ENCODE results near the gene HPGD. TPM values are rescaled to one million over a fixed set of nuclear protein-coding genes. Genes with fewer than 3 reads are reported as not detected.

HPGD gene
- total and polyA plus RNA-seq, 2 of the 8 experiments (the other 6 are each of a cell fraction or from before 2014, with no cell fraction given), result 1.1 to 1.3 TPM

DNA sequence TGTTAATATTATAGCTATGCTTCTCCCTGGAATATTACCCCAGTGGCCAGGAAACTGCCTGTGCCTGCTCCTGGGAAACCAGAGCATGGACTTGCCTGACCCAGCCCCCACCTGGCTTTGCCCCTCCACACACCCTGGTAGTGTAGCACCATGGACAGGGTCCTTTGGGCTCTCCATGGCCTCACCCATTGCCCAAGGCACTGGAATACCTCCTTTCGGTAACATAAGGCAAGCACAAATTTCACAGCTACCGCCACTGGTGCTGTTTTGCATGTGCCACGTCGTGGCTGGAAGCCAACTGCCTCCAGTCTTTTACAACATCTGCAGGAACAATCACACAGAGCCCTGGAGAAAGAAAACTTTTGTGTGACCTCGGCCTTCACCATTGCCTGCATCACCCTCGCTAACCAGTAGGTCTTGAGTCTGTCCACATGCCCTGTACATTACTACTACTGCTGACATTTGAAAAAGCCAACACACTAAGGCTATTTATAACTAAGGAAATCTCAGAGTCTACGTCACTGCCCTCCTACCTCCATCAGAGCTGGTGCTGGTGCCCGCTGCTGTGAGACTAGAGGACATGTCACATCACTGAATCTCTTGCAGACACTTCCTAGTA is 47.7 kb downstream of the HPGD start:
- Histone ChIP-seq H2BK5ac (ENCODE audit: low read depth, low read length) (no peak overlapping the region), H4K91ac (replicated peaks; ENCODE audit: insufficient read length, low read length) (no peak overlapping the region), H3K23ac (ENCODE audit: insufficient read length) (no peak overlapping the region), H3K4me1 (replicated peaks in 1 of 4; ENCODE audit: control insufficient read depth in 3 of 4, insufficient read depth in 4 of 4, low read length in 3 of 4) (no peaks in the 10 kb centered on the region), H2BK120ac (replicated peaks; ENCODE audit: low read depth, low read length) (no peak overlapping the region), H4K20me1 (replicated peaks in 1 of 2; ENCODE audit: control insufficient read depth in 1 of 2, insufficient read depth in 2 of 2, low read length in 2 of 2) (no peaks in the 10 kb centered on the region), H4K8ac (ENCODE audit: extremely low read depth, insufficient read depth, low read length) (no peak overlapping the region), H3K23me2 (ENCODE audit: low read depth, low read length) (no peaks in the 10 kb centered on the region), H3K79me1 (ENCODE audit: low read depth, low read length) (no peaks in the 10 kb centered on the region), H3K27ac (ENCODE audit: low read depth, low read length) (no peak overlapping the region), H3K14ac (ENCODE audit: insufficient read length) (no peak overlapping the region), H2BK15ac (ENCODE audit: low read length) (no peak overlapping the region), H3K4me2 (ENCODE audit: insufficient read depth in 1 of 2, low read depth in 2 of 2, low read length in 2 of 2) (no peak overlapping the region), H3K18ac (ENCODE audit: extremely low read depth, low read length) (no peak overlapping the region), H2AFZ (ENCODE audit: low read length) (no peak overlapping the region), H3K4ac (replicated peaks; ENCODE audit: insufficient read length, low read depth, low read length) (no peak overlapping the region), H3K56ac (replicated peaks; ENCODE audit: insufficient read length, low read depth, low read length) (no peak overlapping the region), H3K4me3 (ENCODE audit: extremely low read depth in 1 of 4, insufficient read depth in 2 of 4, low read depth in 3 of 4, low read length in 4 of 4) (no peak overlapping the region), H3K9ac (replicated peaks in 1 of 4; ENCODE audit: extremely low read depth in 1 of 4, low read depth in 3 of 4, low read length in 3 of 4) (no peak overlapping the region), H2BK12ac (ENCODE audit: low read depth, low read length) (no peak overlapping the region), H2AK5ac (ENCODE audit: low read depth, low read length) (no peak overlapping the region), H4K5ac (ENCODE audit: insufficient read length, low read depth, low read length) (no peak overlapping the region), H3K36me3 (ENCODE audit: control insufficient read depth in 2 of 4, insufficient read depth in 4 of 4, low read length in 3 of 4) (no peaks in the 10 kb centered on the region), H3K27me3 (replicated peaks in 1 of 4; ENCODE audit: control insufficient read depth in 3 of 4, extremely low read depth in 1 of 4, insufficient read depth in 3 of 4, low read length in 3 of 4) (no peaks in the 10 kb centered on the region), H3K9me3 (ENCODE audit: insufficient read depth in 2 of 2, low read depth in 1 of 2, low read length in 1 of 2) (no peaks in the 10 kb centered on the region), H3K79me2 (ENCODE audit: control insufficient read depth in 1 of 2, insufficient read depth in 2 of 2, low read length in 2 of 2) (no peaks in the 10 kb centered on the region), H2BK20ac (ENCODE audit: low read length) (no peak overlapping the region)
- ChIA-PET CTCF (ENCODE audit: partially characterized antibody) (interaction anchor here (1.1 to 1.2 kb wide), 2 partner anchors 9 to 11 kb away, joined by 4 to 5 read pairs; no protein-coding TSS in a partner anchor), POLR2A (ENCODE audit: partially characterized antibody) (no interaction called here)
- FAIRE-seq, result no peak
- no peak for DNase-seq (ENCODE audit: low read depth in 1 of 2, low spot score in 2 of 2)
- 79% methylated on average over 8 of the region's 8 CpGs; no CpG with 5 or more reads in 1 of the 2 experiments for WGBS, 2 experiments (ENCODE audit: extremely low coverage in 1 of 2, insufficient coverage in 1 of 2, insufficient read length in 1 of 2, insufficient replicate concordance in 2 of 2, low coverage in 1 of 2, low lambda C conversion rate in 2 of 2, missing lambda C conversion rate in 1 of 2)
- TF ChIP-seq FOSL1 (IDR thresholded peaks at IDR 0.05; ENCODE audit: insufficient read depth, low read depth, low read length) (no peak), GTF2F1 (IDR thresholded peaks at IDR 0.05; ENCODE audit: borderline replicate concordance, low read depth, low read length) (no peak)
